CD4-positive, alpha-beta T cell treated with Interleukin-17A for 4 hours (primary cell): ENCODE data around the gene DRD3.
A peak's percentile ranks its signal among the peaks of the same experiment; 100 is the strongest.

Experiments used
- DNase-seq: peaks from one replicate; pipeline ENCODE4 v3.0.0-alpha.2; 2020; ENCODE audit warnings: mixed read lengths

DRD3 gene

GRCh38 chr3:114176890-114177289 lies 2.0 kb downstream of the DRD3 start:
- DNase-seq = no peak

DNA sequence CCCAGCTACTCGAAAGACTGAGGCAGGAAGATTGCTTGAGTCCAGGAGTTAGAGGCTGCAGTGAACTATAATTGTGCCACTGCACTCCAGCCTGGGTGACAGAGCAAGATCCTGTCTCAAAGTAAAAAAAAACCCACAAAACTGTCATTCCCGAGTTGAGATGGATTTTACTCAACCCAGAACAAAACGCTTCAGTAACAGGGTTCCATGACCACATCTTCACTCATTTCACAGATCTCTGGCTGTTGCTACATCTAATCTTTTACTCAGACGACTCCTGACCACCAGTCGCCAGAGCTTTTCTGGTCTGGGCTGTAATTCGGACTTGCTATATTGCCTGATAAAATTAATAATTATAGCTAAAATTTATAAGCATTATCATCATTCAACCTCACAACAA lies 2.4 kb downstream of the DRD3 start:
- DNase-seq = no peak

DNA sequence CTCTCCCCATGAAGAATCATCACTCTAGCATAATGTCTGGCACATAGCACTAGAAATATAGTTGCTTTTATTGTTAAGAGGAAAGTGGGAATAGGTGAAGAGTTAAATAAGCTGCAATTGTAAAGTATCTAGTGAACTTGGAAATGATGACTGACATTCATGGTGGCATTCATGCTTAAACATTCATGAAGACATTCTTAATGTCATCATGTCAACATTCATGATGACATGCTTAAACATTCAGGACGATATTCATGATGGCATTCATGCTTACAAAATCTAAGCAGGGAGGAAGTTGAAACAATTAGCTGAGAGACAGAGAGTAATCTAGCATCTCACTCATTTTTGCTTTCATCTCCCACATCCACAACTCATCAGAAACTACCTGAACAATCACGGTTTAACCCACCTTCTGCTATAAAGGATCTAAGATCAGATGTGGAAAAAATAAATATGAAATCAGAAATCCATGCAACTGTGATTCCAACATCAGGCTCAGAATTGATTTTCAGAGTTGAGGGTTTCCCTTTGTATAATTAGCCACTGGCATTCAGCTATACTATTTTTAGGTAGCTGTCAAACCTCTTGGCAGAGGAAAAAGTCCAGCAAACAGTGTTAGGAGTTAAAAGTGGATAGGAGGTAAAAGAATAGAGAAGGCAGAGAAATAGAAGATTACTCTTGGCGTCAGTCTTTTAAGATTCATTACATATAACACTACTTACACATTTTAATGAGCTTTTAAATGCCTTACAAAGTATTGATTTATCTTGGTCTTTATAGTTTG lies 3.5 kb downstream of the DRD3 start:
- DNase-seq = no peak

- DNase-seq = no peak
These were observed 7.2 kb downstream of the DRD3 start for GRCh38 chr3:114171677-114172076.

- no peak for DNase-seq
These were observed 10.7 kb downstream of the DRD3 start for GRCh38 chr3:114168150-114168549.

- DNase-seq = no peak
These were observed 21.5 kb downstream of the DRD3 start for GRCh38 chr3:114157321-114157720.

- peak; percentile 45 for DNase-seq
These were observed 23.5 kb downstream of the DRD3 start for GRCh38 chr3:114155370-114155821.

DNA sequence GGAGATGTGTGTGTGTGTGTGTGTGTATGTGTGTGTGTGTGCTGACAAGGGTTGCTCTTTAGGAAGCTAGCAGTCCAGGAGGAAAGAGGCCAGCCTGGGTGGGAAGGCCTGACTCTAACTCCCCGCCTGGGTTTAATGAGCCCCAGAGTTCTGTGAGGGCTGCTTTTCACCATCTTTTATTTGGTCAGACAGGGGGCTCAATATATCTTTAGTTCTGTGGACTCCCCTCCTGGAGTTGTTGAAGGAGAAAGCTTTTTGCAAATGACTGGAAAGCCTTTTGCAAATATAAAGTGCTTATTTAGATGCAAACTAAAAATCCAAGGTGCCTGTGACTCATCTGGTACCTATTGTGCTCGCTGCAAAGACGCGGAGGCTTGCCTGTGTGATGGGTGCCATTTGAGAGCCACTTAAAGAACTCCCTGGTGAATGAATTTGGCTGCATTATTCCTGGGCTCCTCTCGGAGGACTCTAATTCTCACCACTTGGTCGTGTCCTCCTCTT lies 24.5 kb downstream of the DRD3 start:
- no peak for DNase-seq

DNA sequence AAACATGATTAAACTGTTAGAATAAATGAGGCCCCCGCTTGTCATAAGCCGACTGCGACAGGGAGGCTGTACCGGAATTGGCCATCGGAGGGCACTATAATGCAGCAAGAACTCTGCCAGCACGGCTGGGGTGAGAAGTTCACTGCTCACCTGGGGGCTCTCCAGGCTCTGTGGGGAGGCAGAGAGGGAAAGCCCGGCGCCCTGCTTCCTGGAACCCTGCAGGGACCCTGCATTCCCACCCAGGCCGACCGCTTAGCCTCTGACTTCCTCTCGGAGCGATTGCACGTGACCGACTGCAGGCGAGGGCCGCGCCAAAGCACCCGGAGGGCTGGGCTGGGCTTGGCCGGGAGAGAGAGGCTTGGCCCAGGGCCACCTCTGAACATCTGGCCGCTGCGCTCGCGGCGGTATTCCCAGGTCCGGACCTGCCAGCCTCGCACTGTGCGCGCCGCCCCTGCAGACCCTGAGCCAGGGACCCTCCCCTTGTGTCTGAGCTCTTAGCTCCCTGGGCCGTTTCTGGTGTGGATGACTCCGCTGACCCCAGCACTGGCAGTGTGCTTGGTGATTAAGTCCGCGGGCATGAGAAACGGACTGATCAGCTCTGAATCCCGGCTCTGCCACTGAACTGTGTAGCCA lies 26.2 kb downstream of the DRD3 start:
- peak; percentile 87 for DNase-seq

DNA sequence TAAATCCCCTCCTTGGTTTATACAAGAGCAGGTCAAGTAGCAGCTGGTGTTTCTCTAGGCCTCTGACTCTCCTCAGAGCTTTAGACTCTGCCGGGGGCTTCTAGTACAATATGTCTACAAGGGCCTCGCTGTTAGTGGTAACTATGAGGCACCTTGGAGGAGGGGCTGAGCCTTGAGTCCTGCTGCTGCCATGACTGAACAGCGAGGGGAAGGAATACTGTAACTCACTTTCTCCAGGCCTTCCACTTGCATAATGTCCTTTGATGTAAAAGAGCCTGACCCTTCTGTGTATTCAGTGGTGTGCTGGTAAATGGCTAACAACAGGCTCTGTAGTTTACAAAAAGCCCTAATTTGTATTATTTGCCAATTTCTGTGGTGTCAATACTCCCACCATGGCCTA lies 27.8 kb downstream of the DRD3 start:
- no peak for DNase-seq

- DNase-seq = no peak
These were observed 31.6 kb downstream of the DRD3 start for GRCh38 chr3:114147251-114147650.

DNA sequence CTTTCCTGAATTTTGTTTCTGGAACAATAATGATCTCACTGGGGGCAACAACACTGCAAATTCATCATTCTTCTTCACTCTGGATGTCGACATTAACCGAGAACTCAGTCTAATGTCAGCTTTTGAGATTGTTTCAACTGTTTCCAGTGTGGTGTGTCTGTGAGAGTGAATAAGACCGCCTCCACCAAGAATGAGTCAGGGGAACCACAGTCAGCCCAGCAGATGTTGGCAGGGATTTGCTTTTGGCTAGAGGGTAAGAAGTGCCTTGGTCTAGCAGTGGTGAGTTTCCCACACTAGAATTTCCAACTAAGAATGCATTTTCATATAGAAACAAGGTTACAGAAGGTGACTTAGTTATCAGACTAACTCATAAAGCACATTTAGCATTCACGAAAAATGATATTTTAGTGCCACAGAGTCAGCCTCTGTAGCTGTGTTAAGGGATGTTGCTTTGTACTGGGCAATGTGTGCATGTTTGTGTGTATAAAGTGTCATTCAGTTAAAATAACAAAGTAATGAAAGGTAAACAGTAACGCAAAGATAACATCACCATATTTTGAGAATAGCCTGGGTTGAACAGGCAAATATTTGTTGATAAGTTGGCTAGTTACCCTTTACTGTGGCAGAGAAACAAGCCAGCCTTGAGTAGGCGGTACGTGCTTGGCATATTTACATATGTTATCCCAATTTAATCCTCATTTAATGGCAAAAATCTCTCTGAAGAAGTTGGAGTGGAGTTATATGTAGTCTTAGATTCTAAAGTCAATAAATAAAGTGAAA lies 33.8 kb downstream of the DRD3 start:
- no peak for DNase-seq

- no peak for DNase-seq
These were observed 35.0 kb downstream of the DRD3 start for GRCh38 chr3:114143817-114144216.

GRCh38 chr3:114139836-114140235 lies 39.0 kb downstream of the DRD3 start:
- DNase-seq = no peak

DNA sequence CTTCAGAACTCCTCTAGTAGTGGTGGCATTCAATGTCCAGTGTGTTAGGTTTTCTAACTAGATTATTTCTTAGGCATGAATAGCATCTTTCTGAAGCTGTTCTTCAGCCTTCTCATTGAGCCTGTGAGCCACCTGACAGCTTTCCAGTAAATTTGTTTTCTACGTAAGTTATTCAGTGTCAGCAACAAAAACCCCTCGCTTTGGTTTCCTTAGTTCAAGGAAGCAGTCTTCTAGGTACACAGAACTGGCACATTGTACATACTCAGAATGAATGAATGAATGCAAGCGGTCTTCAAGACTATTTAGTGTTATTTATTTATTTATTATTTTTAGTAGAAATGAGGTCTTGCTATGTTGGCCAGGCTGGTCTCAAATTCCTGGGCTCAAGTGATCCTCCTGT lies 44.9 kb downstream of the DRD3 start:
- DNase-seq = no peak

DNA sequence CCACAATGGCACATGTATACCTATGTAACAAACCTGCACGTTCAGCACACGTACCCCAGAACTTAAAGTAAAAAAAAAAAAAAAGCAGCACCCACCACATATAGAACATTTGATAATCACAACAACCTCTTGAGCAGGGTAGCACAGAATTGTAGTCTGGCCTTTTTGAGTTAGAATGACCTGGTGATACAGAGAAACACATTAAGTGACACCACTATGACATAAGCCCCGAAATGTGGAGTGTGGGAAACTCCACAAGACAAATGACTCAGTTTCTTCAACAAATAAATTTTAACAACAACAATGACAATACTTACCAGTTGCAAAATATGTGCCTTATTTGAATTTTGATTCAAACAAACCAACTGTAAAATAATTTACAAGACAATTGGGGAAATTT lies 46.4 kb downstream of the DRD3 start:
- DNase-seq = no peak

GRCh38 chr3:114128826-114129225 lies 50.0 kb downstream of the DRD3 start:
- DNase-seq = no peak

DNA sequence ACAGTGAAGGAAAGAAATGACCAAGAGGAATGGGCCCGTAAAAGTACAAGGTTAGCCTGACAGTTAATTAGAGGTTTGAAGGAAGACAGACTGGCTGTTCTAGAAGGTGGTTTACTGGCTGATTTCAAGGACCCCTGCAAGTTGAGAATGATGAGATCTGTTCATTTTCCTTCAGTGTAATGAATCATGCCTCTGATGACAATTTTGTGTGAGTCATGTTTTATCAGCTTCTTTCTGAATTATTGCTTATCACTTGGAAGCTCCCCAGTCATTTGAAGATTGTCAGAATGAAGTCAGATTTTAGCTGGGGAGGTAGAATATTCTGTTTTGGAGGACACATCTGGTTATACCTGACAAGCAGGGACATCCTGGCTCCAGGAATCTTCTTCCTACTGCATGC lies 50.6 kb downstream of the DRD3 start:
- no peak for DNase-seq

- DNase-seq = no peak
These were observed 51.3 kb downstream of the DRD3 start for GRCh38 chr3:114127517-114127916.

- no peak for DNase-seq
These were observed 52.4 kb downstream of the DRD3 start for GRCh38 chr3:114126461-114126860.

- no peak for DNase-seq
These were observed 56.7 kb downstream of the DRD3 start for GRCh38 chr3:114122027-114122709.

- DNase-seq = no peak
These were observed 58.6 kb downstream of the DRD3 start for GRCh38 chr3:114120211-114120610.

DNA sequence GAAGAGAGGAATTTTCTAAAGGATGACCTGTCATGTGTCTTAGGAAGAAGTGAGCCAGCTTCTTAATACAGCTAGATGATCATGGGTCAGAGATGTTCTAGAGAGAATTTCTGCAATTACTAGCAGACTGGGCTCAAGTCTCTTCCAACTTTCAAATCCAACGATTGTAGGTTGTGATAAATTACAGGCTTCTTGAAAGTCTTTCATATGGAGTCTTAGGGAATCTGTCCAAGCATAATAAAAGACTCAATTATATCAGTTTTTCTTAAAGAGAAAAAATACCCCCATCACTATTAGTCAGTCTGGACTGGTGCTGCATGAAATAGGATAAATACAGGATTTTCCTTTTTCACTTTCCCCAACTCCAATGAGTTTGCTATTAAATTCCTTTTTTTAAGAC lies 59.1 kb downstream of the DRD3 start:
- DNase-seq = no peak
